GM03348 (cell line): ENCODE results near the gene UPK3A.
A peak's percentile ranks its signal among the peaks of the same experiment; 100 is the strongest.
"Not testable (repeated sequence)": the region's sequence is repeated elsewhere in the genome, so short reads cannot be mapped to it uniquely, and the experiment has no call there.

ENCODE experiments used
- DNase-seq: peaks from one replicate; pipeline ENCODE4 v3.0.0; 2012; ENCODE audit warnings: low spot score

UPK3A gene

DNA sequence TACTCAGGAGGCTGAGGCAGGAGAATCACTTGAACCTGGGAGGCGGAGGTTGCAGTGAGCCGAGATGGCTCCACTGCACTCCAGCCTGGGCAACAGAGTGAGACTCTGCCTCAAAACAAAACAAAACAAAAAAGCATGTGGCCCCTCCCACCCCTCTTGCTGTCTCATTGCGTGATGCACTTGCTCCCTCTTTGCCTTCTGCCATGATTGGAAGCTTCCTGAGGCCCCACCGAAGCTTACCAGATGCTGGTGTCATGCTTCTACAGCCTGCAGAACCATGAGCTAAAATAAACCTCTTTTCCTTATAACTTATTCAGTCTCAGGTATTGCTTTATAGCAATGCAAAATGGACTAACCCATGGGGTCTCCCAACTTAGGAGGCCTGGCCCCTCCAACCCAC lies 26.8 kb upstream of the UPK3A start:
- not testable (repeated sequence) for DNase-seq

GRCh38 chr22:45259754-45260394 lies 24.9 kb upstream of the UPK3A start:
- no peak for DNase-seq

DNA sequence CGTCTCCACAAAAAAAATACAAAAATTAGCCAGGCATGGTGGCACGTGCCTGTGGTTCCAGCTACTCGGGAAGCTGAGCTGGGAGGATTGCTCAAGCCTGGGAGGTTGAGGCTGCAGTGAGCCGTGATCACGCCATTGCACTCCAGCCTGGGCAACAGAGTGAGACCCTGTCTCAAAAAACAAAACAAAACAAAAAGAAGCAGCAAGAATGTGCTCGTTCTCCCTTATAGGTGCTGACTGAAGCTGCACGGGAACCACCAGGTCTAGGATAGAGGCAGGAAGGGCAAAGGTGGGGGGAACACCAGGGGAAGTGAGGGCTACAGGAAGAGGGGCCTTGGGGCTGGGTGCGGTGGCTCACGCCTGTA lies 24.4 kb upstream of the UPK3A start:
- not testable (repeated sequence) for DNase-seq

GRCh38 chr22:45261407-45262088 lies 23.2 kb upstream of the UPK3A start:
- DNase-seq: no peak

GRCh38 chr22:45262195-45262930 lies 22.4 kb upstream of the UPK3A start:
- DNase-seq: no peak

DNA sequence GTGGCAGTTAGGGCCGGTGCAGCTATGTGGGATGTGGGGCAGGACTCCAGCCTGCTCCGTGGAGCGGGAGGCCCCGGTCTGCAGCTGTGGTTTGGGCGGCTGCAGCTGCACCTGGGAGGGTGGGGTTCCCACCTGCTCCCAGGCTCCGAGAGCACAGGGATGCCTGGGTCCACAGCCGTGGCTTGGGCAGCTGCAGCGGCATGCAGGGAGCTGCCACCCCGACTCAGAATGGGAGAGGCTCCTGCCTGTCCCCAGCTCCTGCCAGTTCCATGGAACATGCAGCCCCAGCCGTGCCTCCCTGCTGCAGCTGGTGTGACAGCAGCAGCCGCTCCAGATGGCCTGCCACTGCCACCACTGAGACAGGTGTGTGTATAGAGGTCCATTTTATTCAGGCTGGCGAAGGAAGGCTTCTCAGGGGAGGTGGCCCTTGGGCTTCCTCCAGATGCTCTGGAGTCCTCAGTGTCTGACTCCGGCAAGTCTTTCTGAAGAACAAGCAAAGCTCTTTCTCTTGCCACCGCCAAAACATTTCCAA lies 21.8 kb upstream of the UPK3A start:
- DNase-seq: no peak

DNA sequence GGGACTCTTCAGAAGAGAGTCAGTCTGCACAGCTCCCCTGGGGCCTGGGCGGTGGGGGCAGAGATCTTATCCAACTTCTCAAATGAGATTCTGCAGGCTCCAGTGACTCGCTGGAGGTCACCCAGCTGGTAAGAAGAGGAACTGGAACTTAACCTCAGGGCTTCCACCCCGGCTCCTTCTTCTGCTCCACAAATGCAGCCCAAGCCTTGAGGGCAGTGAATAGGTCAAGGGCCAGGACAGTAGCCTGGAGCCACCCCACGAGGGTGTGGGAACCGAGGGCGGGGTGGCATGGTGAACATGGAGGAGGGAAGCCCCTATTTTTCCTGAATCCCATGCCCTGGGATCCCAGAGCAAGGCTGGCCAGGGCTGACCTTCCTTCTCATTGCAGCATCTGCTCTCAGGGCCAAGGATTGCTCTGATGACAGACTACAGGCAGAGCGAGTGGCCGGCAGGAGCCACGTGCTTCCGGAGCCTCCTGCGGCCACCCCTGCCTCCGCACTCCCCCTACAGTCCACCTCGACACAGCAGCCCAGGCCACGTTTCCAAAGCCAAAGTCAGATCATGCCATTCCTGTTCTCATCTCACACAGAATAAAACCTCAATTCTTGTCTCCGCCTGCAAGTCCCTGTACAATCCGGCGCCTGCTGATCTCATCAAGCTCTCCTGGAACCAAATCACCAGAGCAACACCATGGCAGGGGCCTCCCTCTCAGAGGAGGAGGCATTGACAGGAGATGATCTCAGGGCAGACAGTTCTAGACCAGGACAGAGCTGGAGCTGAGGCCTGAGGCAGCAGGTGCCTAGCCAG lies 21.1 kb upstream of the UPK3A start:
- peak; percentile 95 for DNase-seq

DNA sequence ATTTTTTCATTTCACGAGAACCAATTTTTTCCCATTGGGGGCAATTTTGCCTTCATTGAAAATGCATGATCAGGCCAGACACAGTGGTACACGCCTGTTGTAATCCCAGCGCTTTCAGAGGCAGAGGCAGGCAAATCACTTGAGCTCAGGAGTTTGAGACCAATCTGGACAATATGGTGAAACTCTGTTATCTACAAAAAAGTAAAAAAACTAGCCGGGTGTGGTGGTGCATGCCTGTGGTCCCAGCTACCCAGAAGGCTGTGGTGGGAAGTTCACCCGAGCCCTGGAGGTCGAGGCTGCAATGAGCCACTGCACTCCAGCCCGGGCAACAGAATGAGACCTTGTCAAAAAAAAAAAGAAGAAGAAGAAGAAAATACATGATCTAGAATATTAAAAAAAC lies 19.2 kb upstream of the UPK3A start:
- DNase-seq: no peak

- peak; percentile 36 for DNase-seq
Measured at GRCh38 chr22:45268167-45268957, 16.4 kb upstream of the UPK3A start.

DNA sequence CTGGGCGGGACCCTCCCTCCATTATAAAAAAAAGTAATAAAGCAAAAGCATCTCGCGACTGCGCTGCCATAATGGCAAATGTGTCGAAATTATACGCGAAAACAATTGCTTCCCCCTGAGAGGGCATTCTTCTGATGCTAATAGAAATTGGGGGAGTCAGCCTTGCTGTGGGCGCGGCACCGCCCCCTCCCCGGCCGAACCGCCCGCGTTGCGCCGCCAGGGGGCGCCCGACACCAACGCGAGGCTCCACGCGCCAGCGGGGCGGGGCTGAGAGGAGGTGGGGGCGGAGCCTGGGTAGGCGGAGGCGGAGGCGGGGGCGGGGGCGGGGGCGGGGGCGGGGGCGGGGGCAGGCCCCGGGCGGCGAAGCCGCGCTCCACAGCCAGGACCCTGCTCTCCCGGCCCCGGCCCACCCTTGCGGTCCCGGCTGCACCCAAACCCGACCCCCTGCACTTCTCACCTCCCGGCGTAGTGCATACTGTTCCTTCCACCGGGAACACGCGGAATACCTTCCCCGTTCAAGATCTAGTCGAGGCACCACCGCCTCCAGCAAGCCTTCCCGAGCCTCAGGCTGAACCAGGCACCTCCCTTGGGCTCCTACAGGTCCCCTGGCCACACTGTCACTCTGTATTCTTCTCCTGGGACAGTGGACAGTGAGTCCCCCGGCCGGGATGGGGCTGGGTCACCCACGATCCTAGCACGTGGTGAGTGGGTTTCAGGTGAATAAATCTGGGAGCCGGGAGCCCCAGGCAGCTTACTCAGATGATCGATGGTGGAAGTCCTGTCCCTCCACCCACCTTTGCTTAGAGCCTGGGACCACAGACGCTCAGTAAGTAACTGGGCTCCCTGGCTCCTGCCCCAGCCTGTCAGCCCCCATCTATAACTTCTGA lies 15.5 kb upstream of the UPK3A start:
- DNase-seq: peak; percentile 95

DNA sequence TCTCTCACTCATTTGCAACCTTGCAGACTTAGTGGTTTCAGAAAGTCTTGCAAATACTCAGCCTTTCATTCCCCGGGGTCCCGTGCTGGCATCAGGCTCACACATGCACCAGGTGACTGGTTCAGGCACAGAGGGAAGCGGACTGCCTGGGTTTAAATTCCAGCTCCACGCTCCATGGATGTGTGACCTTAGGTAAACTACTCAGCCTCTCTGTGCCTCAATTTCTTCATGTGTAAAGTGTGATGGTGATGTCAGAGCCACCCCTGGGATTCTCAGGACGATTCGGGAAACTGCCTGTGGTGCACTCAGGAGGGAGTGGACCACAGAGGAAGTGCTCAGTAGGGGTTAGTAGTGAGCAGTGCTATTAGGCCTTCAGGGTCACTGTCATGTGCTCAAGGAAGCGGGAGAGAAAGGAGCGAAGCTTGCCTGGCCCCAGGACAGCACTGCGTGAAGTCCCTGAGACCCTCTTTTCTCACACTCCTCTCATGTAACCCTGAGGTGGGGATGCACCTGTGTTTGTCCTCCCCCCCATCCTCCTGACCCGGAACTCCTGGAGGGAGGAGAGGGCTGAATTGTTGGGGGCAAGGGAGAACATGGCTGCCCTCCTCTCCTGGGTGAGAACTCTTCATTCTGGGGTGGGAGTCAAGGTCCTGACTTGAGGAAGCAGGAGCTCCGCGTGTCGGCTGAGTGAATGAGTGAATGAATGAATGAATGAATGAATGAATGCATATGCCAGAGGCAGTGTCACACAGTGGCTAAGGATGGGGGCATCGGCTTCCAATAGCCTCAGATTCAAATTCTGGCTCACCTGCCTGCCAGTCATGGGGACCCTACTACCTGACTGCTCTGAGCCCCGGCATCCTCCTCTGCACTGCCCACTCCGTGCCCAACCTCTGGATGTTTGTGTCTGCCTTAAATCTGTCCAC lies 14.4 kb upstream of the UPK3A start:
- no peak for DNase-seq

GRCh38 chr22:45271667-45272201 lies 13.0 kb upstream of the UPK3A start:
- DNase-seq: no peak

DNA sequence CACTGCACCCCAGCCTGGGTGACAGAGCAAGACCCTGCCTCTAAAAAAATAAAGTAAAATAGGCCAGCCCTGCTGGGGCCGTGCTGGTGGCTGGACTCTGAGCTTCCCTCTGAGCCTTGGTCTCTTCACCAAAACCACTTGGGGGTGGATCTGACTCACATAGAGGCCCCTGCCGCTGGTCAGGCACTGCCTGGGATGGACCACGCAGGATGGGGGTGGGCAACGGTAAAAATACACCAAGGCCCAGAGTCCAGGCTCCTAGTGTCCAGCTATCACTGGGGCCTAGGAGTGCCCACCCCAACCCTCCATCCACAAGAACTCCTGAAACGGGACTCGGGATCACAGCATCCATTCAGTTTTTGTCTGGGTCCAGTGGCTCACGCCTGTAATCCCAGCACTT lies 12.3 kb upstream of the UPK3A start:
- DNase-seq: no peak

DNA sequence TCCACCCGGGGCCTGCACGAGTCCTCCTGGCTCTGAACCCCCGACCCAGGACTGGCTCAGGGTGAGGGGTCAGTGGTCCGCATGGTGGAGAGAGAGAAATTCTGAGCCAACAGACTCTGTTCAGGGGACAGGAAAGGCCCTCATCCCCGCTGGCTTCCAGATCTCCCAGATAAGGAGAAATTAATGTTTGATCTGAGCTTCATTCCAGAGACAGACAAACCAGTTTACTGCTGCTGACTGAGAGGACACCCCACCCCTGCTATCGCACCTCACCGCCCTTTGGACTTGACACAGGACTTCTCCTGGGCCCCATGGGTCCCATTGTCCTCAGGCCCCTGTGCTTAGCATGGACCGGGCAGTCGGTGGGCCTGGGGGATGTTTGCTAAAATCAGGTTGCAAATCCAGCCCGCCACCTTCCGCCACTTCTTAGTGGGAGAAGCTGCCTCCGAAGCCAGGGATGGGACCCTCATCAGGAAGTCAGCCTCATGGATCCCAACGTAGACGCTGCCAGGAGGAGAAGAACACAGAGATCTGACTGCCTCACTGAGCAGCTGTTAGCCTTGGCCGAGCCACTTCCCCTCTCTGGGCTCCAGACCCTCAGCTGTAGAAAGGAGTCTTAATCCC lies 11.2 kb upstream of the UPK3A start:
- DNase-seq: no peak

- no peak for DNase-seq
Measured at GRCh38 chr22:45276507-45277105, 8.1 kb upstream of the UPK3A start.

GRCh38 chr22:45277720-45278119 lies 7.0 kb upstream of the UPK3A start:
- not testable (repeated sequence) for DNase-seq

DNA sequence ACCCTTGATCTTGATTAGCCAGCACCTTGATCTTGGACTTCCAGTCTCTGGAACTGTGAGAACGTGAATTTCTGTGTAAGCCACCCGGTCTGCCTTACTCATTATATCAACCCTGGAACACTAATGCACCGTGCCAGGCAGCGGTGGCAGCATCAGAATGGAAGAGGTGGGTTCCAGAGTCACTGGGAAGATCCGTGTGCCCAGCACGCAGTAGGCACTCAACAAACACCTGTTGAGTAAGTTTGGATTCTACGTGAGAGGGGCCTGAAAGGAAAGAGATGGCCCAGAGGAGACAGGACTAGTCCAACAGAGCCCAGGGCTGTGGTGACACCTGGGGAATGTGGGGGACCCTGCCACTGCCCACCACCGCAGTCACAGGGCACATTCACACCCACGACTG lies 6.6 kb upstream of the UPK3A start:
- DNase-seq: no peak

GRCh38 chr22:45280587-45280980 lies 4.2 kb upstream of the UPK3A start:
- DNase-seq: no peak
